IPS DF 4.7 (cell line): ENCODE results near the gene YWHAH.

Source experiments
- DNase-seq: peaks from one replicate; pipeline ENCODE4 v3.0.0-alpha.2; 2013; ENCODE audit warnings: low spot score; ENCODE audit errors: extremely low read depth

The YWHAH gene

GRCh38 chr22:31950226-31950625, 5.9 kb downstream of the YWHAH start:
- DNase-seq: no peak

- no peak for DNase-seq
Observed at GRCh38 chr22:31951194-31952093, 7.1 kb downstream of the YWHAH start.

- DNase-seq: no peak
Observed at GRCh38 chr22:31952094-31952401, 7.7 kb downstream of the YWHAH start.

- no peak for DNase-seq
Observed at GRCh38 chr22:31952472-31952871, 8.1 kb downstream of the YWHAH start.

- no peak for DNase-seq
Observed at GRCh38 chr22:31953261-31953660, 8.9 kb downstream of the YWHAH start.

GRCh38 chr22:31954535-31955523, 10.5 kb downstream of the YWHAH start:
- DNase-seq: no peak

GRCh38 chr22:31956360-31956759, 12.0 kb downstream of the YWHAH start:
- no peak for DNase-seq

GRCh38 chr22:31957970-31958594, 13.7 kb downstream of the YWHAH start:
- no peak for DNase-seq

- no peak for DNase-seq
Observed at GRCh38 chr22:31958625-31959239, 14.4 kb downstream of the YWHAH start.

GRCh38 chr22:31960767-31961166, 16.4 kb downstream of the YWHAH start:
- DNase-seq: no peak

- no peak for DNase-seq
Observed at GRCh38 chr22:31962387-31963125, 18.2 kb downstream of the YWHAH start.

- DNase-seq: no peak
Observed at GRCh38 chr22:31968022-31968421, 23.7 kb downstream of the YWHAH start.

GRCh38 chr22:31969789-31970489, 25.6 kb downstream of the YWHAH start:
- DNase-seq: no peak

- no peak for DNase-seq
Observed at GRCh38 chr22:31970490-31971444, 26.4 kb downstream of the YWHAH start.

- no peak for DNase-seq
Observed at GRCh38 chr22:31972180-31972579, 27.8 kb downstream of the YWHAH start.

- DNase-seq: no peak
Observed at GRCh38 chr22:31973739-31974138, 29.4 kb downstream of the YWHAH start.

- no peak for DNase-seq
Observed at GRCh38 chr22:31977141-31977841, 33.0 kb downstream of the YWHAH start.

- DNase-seq: no peak
Observed at GRCh38 chr22:31977939-31978338, 33.6 kb downstream of the YWHAH start.
